Osteoblast (primary cell): Measurements from ENCODE around the gene TTLL4. TPM values are rescaled to one million over a fixed set of nuclear protein-coding genes. Genes with fewer than 3 reads are reported as not detected.

Experiments
- DNase-seq: peaks from one replicate; pipeline ENCODE4 v3.0.0; 2011; ENCODE audit warnings: low spot score, mixed read lengths; ENCODE audit not compliant: insufficient read length; ENCODE audit errors: missing footprints
- H2AFZ ChIP-seq: 2 replicates; pipeline ENCODE4 v1.6.0; 2011; ENCODE audit warnings: mild to moderate bottlenecking, low read length
- H3K27ac ChIP-seq: 2 replicates; pipeline ENCODE4 v1.5.1; 2011; ENCODE audit warnings: mild to moderate bottlenecking, low read depth, low read length, moderate library complexity
- H3K27me3 ChIP-seq: 2 replicates; pipeline ENCODE4 v1.6.0; 2012; ENCODE audit warnings: mild to moderate bottlenecking, control low read depth, inconsistent platforms, low read length, moderate library complexity; ENCODE audit not compliant: insufficient read depth
- H3K36me3 ChIP-seq: 2 replicates; pipeline ENCODE4 v1.5.1; 2011; ENCODE audit warnings: mild to moderate bottlenecking, low read length, control low read depth, moderate library complexity; ENCODE audit not compliant: insufficient read depth
- H3K4me1 ChIP-seq: 2 replicates; pipeline ENCODE4 v1.5.1; 2011; ENCODE audit warnings: mild to moderate bottlenecking, low read length, control low read depth, moderate library complexity; ENCODE audit not compliant: insufficient read depth
- H3K4me2 ChIP-seq: 2 replicates; pipeline ENCODE4 v1.6.0; 2011; ENCODE audit warnings: mild to moderate bottlenecking, low read length; ENCODE audit not compliant: insufficient read depth
- H3K4me3 ChIP-seq: fragments of 200-600 bp; sonication (generic); 3 replicates; pipeline ENCODE4 v1.5.1; 2012; ENCODE audit warnings: mild to moderate bottlenecking, low read length, inconsistent platforms; ENCODE audit not compliant: insufficient read depth
- H3K79me2 ChIP-seq: 2 replicates; pipeline ENCODE4 v1.6.0; 2012; ENCODE audit warnings: mild to moderate bottlenecking, low read length, control low read depth, inconsistent platforms; ENCODE audit not compliant: insufficient read depth
- H3K9me3 ChIP-seq: 2 replicates; pipeline ENCODE4 v1.5.1; 2011; ENCODE audit warnings: low read depth, low read length, control low read depth
- H4K20me1 ChIP-seq: 2 replicates; pipeline ENCODE4 v1.6.0; 2012; ENCODE audit warnings: mild to moderate bottlenecking, low read length, control low read depth; ENCODE audit not compliant: insufficient read depth
- CTCF ChIP-seq: IDR thresholded peaks from 2 replicates; pipeline ENCODE4 v1.5.1; 2011; ENCODE audit warnings: mild to moderate bottlenecking, low read depth, low read length, moderate library complexity; ENCODE audit errors: extremely low read depth
- total RNA-seq: library from RNA; depleted of rRNA; stranded (reverse); fragments of >200 nt; gene quantifications from 2 replicates; pipeline ENCODE4 v1.2.3, GENCODE V29; 2012

TTLL4 gene
- total RNA-seq, 1 donor = 13.0 TPM

DNA sequence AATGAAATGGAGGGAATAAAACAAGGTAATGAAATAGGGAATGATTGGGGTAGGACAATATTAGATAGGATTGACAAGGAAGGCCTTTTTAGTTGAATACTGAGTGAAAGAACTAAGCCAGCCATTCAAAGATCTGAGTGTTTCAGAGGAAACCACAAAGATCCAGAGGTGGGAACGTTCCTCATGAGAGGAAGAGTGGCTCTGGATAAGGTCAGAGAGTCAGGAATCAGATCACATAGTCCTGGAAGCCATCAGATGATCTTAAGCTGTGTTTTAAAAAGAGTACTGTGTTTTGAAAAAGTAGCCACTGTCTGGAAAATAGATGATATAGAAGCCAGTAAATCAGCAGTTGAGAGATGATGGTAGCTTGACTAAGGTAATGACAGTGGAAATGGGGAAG, 11.8 kb downstream of the TTLL4 start:
- peaks cover 82% of the 10 kb centered on the region for H3K79me2 ChIP-seq
- no peaks in the 10 kb centered on the region for H3K27me3 ChIP-seq
- TF ChIP-seq CTCF = no peak
- H3K4me1 ChIP-seq = peaks cover 2% of the 10 kb centered on the region
- H4K20me1 ChIP-seq = peaks cover 7% of the 10 kb centered on the region
- no peaks in the 10 kb centered on the region for H3K36me3 ChIP-seq
- no peaks in the 10 kb centered on the region for H3K9me3 ChIP-seq
- DNase-seq = no peak
- no peak overlapping the region for H3K27ac ChIP-seq
- no peak overlapping the region for H3K4me2 ChIP-seq
- no peak overlapping the region for H2AFZ ChIP-seq
- no peak overlapping the region for H3K4me3 ChIP-seq

GRCh38 chr2:218722876-218723785, 12.5 kb downstream of the TTLL4 start:
- Histone ChIP-seq H4K20me1 (peaks cover 7% of the 10 kb centered on the region), H3K79me2 (peaks cover 79% of the 10 kb centered on the region), H2AFZ (no peak overlapping the region), H3K4me1 (no peaks in the 10 kb centered on the region), H3K36me3 (no peaks in the 10 kb centered on the region), H3K27ac (no peak overlapping the region), H3K9me3 (no peaks in the 10 kb centered on the region), H3K4me3 (no peak overlapping the region), H3K27me3 (no peaks in the 10 kb centered on the region), H3K4me2 (no peak overlapping the region)
- no peak for TF ChIP-seq CTCF
- DNase-seq = peak; percentile 63

GRCh38 chr2:218726004-218726574, 15.5 kb downstream of the TTLL4 start:
- H3K36me3 ChIP-seq = no peaks in the 10 kb centered on the region
- peaks cover 8% of the 10 kb centered on the region for H4K20me1 ChIP-seq
- DNase-seq = no peak
- TF ChIP-seq CTCF = no peak
- no peaks in the 10 kb centered on the region for H3K4me1 ChIP-seq
- H3K79me2 ChIP-seq = peaks cover 68% of the 10 kb centered on the region
- H3K27me3 ChIP-seq = no peaks in the 10 kb centered on the region
- H3K27ac ChIP-seq = no peak overlapping the region
- no peak overlapping the region for H3K4me2 ChIP-seq
- no peak overlapping the region for H3K4me3 ChIP-seq
- no peak overlapping the region for H2AFZ ChIP-seq
- no peaks in the 10 kb centered on the region for H3K9me3 ChIP-seq

GRCh38 chr2:218727502-218728165, 17.0 kb downstream of the TTLL4 start:
- Histone ChIP-seq H3K4me1 (peaks cover 10% of the 10 kb centered on the region), H3K36me3 (no peaks in the 10 kb centered on the region), H2AFZ (no peak overlapping the region), H3K27ac (no peak overlapping the region), H3K79me2 (peaks cover 58% of the 10 kb centered on the region), H4K20me1 (peaks cover 8% of the 10 kb centered on the region), H3K9me3 (no peaks in the 10 kb centered on the region), H3K27me3 (no peaks in the 10 kb centered on the region), H3K4me2 (no peak overlapping the region), H3K4me3 (no peak overlapping the region)
- peak; percentile 51 for TF ChIP-seq CTCF
- DNase-seq = peak; percentile 79
